ENCODE measurements around the gene KRT81.

KRT81 gene

DNA sequence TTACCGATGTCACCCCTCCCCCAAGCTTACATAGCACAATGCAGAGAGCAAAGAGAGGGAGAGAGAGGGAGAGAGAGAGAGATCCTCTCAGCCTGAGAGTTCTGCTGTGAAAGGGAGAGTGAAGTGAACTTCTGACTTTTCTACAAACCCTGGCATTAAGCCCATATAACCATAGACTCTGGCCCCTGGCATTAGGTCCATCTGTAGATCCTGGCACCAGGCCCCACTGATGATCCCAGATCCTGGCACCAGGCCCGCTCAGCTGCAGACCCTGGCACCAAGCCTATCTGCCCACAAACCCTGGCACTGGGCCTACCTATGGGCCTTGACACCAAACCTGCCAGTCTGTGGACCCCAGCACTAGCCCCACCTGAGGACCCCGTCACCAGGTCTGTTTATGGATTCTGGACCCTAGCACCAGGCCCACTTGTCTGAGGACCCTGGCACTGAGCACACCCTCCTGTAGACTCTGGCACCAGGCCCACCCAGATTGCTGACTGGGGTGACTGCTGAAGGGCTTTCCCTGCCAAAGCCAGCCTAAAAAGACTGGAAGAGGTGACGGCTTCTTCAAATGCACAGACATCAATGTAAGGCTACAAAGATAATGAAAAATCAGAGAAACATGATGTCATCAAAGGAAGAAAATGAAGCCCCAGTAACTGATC is 44.4 kb upstream of the KRT81 start:
- H4K8ac ChIP-seq (ENCODE audit: low read depth, low read length), result no peak overlapping the region
- H3K18ac ChIP-seq (ENCODE audit: low read length), result no peak overlapping the region
- peaks cover 3 to 4% of the 10 kb centered on the region in 2 experiments for H3K4me1 ChIP-seq (ENCODE audit: control insufficient read depth in 1 of 2, insufficient read depth in 2 of 2, low read length in 2 of 2)
- no peak overlapping the region for H3K9ac ChIP-seq (ENCODE audit: low read length)
- DNase-seq, result no peak
- no peaks in the 10 kb centered on the region for H3K79me1 ChIP-seq (ENCODE audit: low read length)
- no peak overlapping the region for H3K14ac ChIP-seq (ENCODE audit: low read length)
- H2BK12ac ChIP-seq (ENCODE audit: low read length), result no peak overlapping the region
- no peaks in the 10 kb centered on the region for H3K36me3 ChIP-seq (ENCODE audit: control insufficient read depth in 1 of 2, insufficient read depth in 2 of 2, low read length in 2 of 2)
- no CpG with 5 or more reads among the region's 4 CpGs for WGBS (ENCODE audit: extremely low coverage, insufficient coverage, insufficient read length)
- H3K4ac ChIP-seq (ENCODE audit: low read depth, low read length), result no peak overlapping the region
- no peak overlapping the region for H2BK120ac ChIP-seq (ENCODE audit: insufficient read depth, low read length, poor library complexity)
- no peak overlapping the region for H3K4me2 ChIP-seq (ENCODE audit: low read length)
- H3K9me3 ChIP-seq (ENCODE audit: insufficient read depth, low read depth, low read length), result peaks cover 3% of the 10 kb centered on the region
- H3K27ac ChIP-seq (ENCODE audit: low read depth, low read length), result no peak overlapping the region
- no peak overlapping the region for H3K4me3 ChIP-seq (ENCODE audit: low read depth, low read length)
- H4K91ac ChIP-seq (ENCODE audit: low read depth, low read length), result no peak overlapping the region
- no peak overlapping the region for H3K23ac ChIP-seq (ENCODE audit: low read length)
- H3K27me3 ChIP-seq (ENCODE audit: insufficient read depth, low read length), result no peaks in the 10 kb centered on the region
- no peaks in the 10 kb centered on the region for H3K79me2 ChIP-seq (ENCODE audit: control insufficient read depth, insufficient read depth, low read length, poor library complexity)
- no peak overlapping the region for H2AFZ ChIP-seq (ENCODE audit: insufficient read depth, low read length, poor library complexity)
- no peak overlapping the region for H2BK5ac ChIP-seq (ENCODE audit: low read depth, low read length, poor library complexity)
- H2AK5ac ChIP-seq (ENCODE audit: low read length), result no peak overlapping the region
- H4K12ac ChIP-seq (ENCODE audit: low read depth, low read length), result no peak overlapping the region

DNA sequence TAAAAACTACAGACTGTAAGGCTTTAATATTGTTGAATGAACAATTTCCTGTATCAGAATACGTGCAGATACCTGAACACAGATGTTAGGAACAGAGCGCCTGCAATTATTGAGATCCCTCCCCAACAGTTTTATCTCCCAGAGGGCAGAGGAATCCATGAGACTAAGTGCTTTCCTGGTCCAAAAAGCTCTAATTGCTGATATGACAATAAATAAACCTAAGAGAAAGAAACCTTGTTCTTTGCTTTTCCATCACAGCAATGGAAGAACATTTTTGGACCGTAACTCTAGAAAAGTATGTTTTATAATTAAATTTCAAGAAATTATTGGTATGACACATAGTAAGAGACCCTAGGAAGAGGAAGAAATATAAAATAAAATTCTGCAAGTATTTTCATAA is 42.9 kb upstream of the KRT81 start:
- Histone ChIP-seq H2BK5ac (ENCODE audit: low read depth, low read length, poor library complexity) (no peak overlapping the region), H4K8ac (ENCODE audit: low read depth, low read length) (no peak overlapping the region), H3K18ac (ENCODE audit: low read length) (no peak overlapping the region), H2AFZ (ENCODE audit: insufficient read depth, low read length, poor library complexity) (no peak overlapping the region), H3K36me3 (ENCODE audit: control insufficient read depth in 1 of 2, insufficient read depth in 2 of 2, low read length in 2 of 2) (no peaks in the 10 kb centered on the region), H2AK5ac (ENCODE audit: low read length) (no peak overlapping the region), H3K9ac (ENCODE audit: low read length) (no peak overlapping the region), H3K4me2 (ENCODE audit: low read length) (no peak overlapping the region), H3K27ac (ENCODE audit: low read depth, low read length) (no peak overlapping the region), H3K79me1 (ENCODE audit: low read length) (no peaks in the 10 kb centered on the region), H4K12ac (ENCODE audit: low read depth, low read length) (no peak overlapping the region), H3K79me2 (ENCODE audit: control insufficient read depth, insufficient read depth, low read length, poor library complexity) (no peaks in the 10 kb centered on the region), H3K4me1 (ENCODE audit: control insufficient read depth in 1 of 2, insufficient read depth in 2 of 2, low read length in 2 of 2) (peaks cover 3 to 4% of the 10 kb centered on the region in 2 experiments), H3K9me3 (ENCODE audit: insufficient read depth, low read depth, low read length) (peaks cover 3% of the 10 kb centered on the region), H2BK12ac (ENCODE audit: low read length) (no peak overlapping the region), H4K91ac (ENCODE audit: low read depth, low read length) (no peak overlapping the region), H3K4ac (ENCODE audit: low read depth, low read length) (no peak overlapping the region), H3K23ac (ENCODE audit: low read length) (no peak overlapping the region), H2BK120ac (ENCODE audit: insufficient read depth, low read length, poor library complexity) (no peak overlapping the region), H3K27me3 (ENCODE audit: insufficient read depth, low read length) (no peaks in the 10 kb centered on the region), H3K14ac (ENCODE audit: low read length) (no peak overlapping the region), H3K4me3 (ENCODE audit: low read depth, low read length) (no peak overlapping the region)
- WGBS (ENCODE audit: extremely low coverage, insufficient coverage, insufficient read length), result no CpG with 5 or more reads among the region's 3 CpGs
- no peak for DNase-seq

DNA sequence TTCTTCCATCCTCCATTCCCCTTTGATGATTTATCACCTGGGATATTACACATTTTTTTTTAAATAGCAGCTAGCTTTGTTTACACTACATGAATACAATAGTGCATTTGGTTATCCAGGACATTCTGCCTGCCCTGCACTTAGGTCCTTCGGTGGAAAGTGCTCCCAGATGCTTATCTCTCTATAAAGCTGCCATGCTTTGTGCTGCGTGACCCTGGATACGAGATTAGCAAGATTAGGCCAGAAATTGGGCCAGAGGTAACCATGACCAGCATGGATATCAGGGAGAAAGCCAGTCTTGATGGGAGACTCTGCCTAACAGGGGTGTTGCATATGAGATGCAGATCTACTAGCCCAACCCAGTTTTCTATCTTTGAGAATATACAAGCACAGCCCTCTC is 42.0 kb upstream of the KRT81 start:
- Histone ChIP-seq H3K79me2 (ENCODE audit: control insufficient read depth, insufficient read depth, low read length, poor library complexity) (no peaks in the 10 kb centered on the region), H3K4me3 (ENCODE audit: low read depth, low read length) (no peak overlapping the region), H3K14ac (ENCODE audit: low read length) (no peak overlapping the region), H3K4me2 (ENCODE audit: low read length) (no peak overlapping the region), H2AK5ac (ENCODE audit: low read length) (no peak overlapping the region), H2AFZ (ENCODE audit: insufficient read depth, low read length, poor library complexity) (no peak overlapping the region), H3K79me1 (ENCODE audit: low read length) (no peaks in the 10 kb centered on the region), H3K4me1 (ENCODE audit: control insufficient read depth in 1 of 2, insufficient read depth in 2 of 2, low read length in 2 of 2) (peaks cover 3 to 4% of the 10 kb centered on the region in 2 experiments), H3K23ac (ENCODE audit: low read length) (no peak overlapping the region), H3K36me3 (ENCODE audit: control insufficient read depth in 1 of 2, insufficient read depth in 2 of 2, low read length in 2 of 2) (no peaks in the 10 kb centered on the region), H4K91ac (ENCODE audit: low read depth, low read length) (no peak overlapping the region), H2BK5ac (ENCODE audit: low read depth, low read length, poor library complexity) (no peak overlapping the region), H3K4ac (ENCODE audit: low read depth, low read length) (no peak overlapping the region), H2BK12ac (ENCODE audit: low read length) (no peak overlapping the region), H3K18ac (ENCODE audit: low read length) (no peak overlapping the region), H3K27me3 (ENCODE audit: insufficient read depth, low read length) (no peaks in the 10 kb centered on the region), H3K9ac (ENCODE audit: low read length) (peak overlapping the region; percentile 59), H3K9me3 (ENCODE audit: insufficient read depth, low read depth, low read length) (peaks cover 3% of the 10 kb centered on the region), H2BK120ac (ENCODE audit: insufficient read depth, low read length, poor library complexity) (no peak overlapping the region), H4K8ac (ENCODE audit: low read depth, low read length) (no peak overlapping the region), H3K27ac (ENCODE audit: low read depth, low read length) (no peak overlapping the region), H4K12ac (ENCODE audit: low read depth, low read length) (no peak overlapping the region)
- WGBS (ENCODE audit: extremely low coverage, insufficient coverage, insufficient read length), result no CpG with 5 or more reads among the region's 3 CpGs
- no peak for DNase-seq

DNA sequence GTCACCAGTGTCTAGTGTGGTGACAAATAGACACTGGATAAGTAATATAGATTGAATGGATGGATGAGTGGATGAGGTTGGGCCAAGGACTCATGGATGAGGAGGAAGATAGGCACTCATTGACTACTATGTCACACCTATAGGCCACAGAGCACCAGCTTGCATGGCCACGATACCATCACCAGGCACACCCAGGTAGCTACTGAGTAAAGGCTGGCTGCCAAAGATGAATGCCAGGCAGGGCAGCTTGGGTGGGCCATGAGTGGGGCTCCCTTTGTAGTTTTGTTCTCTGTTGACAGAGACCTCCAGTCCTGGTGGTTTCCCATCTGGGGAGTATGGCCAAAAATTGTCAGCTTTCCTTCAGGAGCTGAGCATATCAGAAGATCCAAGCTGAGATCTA is 41.0 kb upstream of the KRT81 start:
- H2AK5ac ChIP-seq (ENCODE audit: low read length), result no peak overlapping the region
- no peaks in the 10 kb centered on the region for H3K79me2 ChIP-seq (ENCODE audit: control insufficient read depth, insufficient read depth, low read length, poor library complexity)
- H3K4me3 ChIP-seq (ENCODE audit: low read depth, low read length), result no peak overlapping the region
- no peak overlapping the region for H3K4ac ChIP-seq (ENCODE audit: low read depth, low read length)
- no peak overlapping the region for H3K14ac ChIP-seq (ENCODE audit: low read length)
- no peak overlapping the region for H2BK120ac ChIP-seq (ENCODE audit: insufficient read depth, low read length, poor library complexity)
- no peak overlapping the region for H2BK12ac ChIP-seq (ENCODE audit: low read length)
- H3K27ac ChIP-seq (ENCODE audit: low read depth, low read length), result no peak overlapping the region
- H3K9me3 ChIP-seq (ENCODE audit: insufficient read depth, low read depth, low read length), result peaks cover 3% of the 10 kb centered on the region
- no peak overlapping the region for H3K23ac ChIP-seq (ENCODE audit: low read length)
- H4K8ac ChIP-seq (ENCODE audit: low read depth, low read length), result no peak overlapping the region
- H2BK5ac ChIP-seq (ENCODE audit: low read depth, low read length, poor library complexity), result no peak overlapping the region
- no peaks in the 10 kb centered on the region for H3K79me1 ChIP-seq (ENCODE audit: low read length)
- no CpG with 5 or more reads among the region's 1 CpG for WGBS (ENCODE audit: extremely low coverage, insufficient coverage, insufficient read length)
- DNase-seq, result no peak
- H3K18ac ChIP-seq (ENCODE audit: low read length), result no peak overlapping the region
- H3K4me2 ChIP-seq (ENCODE audit: low read length), result no peak overlapping the region
- no peak overlapping the region for H4K12ac ChIP-seq (ENCODE audit: low read depth, low read length)
- H3K9ac ChIP-seq (ENCODE audit: low read length), result no peak overlapping the region
- no peak overlapping the region for H4K91ac ChIP-seq (ENCODE audit: low read depth, low read length)
- H3K4me1 ChIP-seq (ENCODE audit: control insufficient read depth in 1 of 2, insufficient read depth in 2 of 2, low read length in 2 of 2), result peaks cover 0 to 4% of the 10 kb centered on the region in 2 experiments
- H2AFZ ChIP-seq (ENCODE audit: insufficient read depth, low read length, poor library complexity), result no peak overlapping the region
- no peaks in the 10 kb centered on the region for H3K36me3 ChIP-seq (ENCODE audit: control insufficient read depth in 1 of 2, insufficient read depth in 2 of 2, low read length in 2 of 2)
- no peaks in the 10 kb centered on the region for H3K27me3 ChIP-seq (ENCODE audit: insufficient read depth, low read length)
